ENCODE data around the gene CDKN2B.
A peak's percentile ranks its signal among the peaks of the same experiment; 100 is the strongest.

The CDKN2B gene

GRCh38 chr9:21983561-21983935, 25.6 kb downstream of the CDKN2B start:
- peaks cover 36% of the 10 kb centered on the region for H3K4me1 ChIP-seq (ENCODE audit: insufficient read depth, low read length, poor library complexity, severe bottlenecking)
- peak overlapping the region; percentile 5 for H3K4me2 ChIP-seq (ENCODE audit: low read depth, low read length, poor library complexity, severe bottlenecking)
- no peak overlapping the region for H2AFZ ChIP-seq (ENCODE audit: low read length)
- no peaks in the 10 kb centered on the region for H3K27me3 ChIP-seq (ENCODE audit: insufficient read depth, low read length, poor library complexity, severe bottlenecking)
- H3K9me3 ChIP-seq (ENCODE audit: insufficient read depth, low read depth, low read length): no peaks in the 10 kb centered on the region
- H3K79me2 ChIP-seq (ENCODE audit: insufficient read depth, low read length): peaks cover 56% of the 10 kb centered on the region
- TF ChIP-seq EZH2phosphoT487 (IDR thresholded peaks at IDR 0.05; ENCODE audit: borderline replicate concordance): no peak
- no peak for TF ChIP-seq CTCF (conservative IDR thresholded peaks at IDR 0.05; ENCODE audit: low read length)
- peaks cover 3% of the 10 kb centered on the region for H4K20me1 ChIP-seq (ENCODE audit: insufficient read depth, low read length, poor library complexity, severe bottlenecking)
- no peaks in the 10 kb centered on the region for H3K9me2 ChIP-seq (replicated peaks; ENCODE audit: low read depth, low read length)
- H3K4me3 ChIP-seq (ENCODE audit: low read length, poor library complexity, severe bottlenecking): no peak overlapping the region
- no peaks in the 10 kb centered on the region for H3K36me3 ChIP-seq (ENCODE audit: insufficient read depth, low read length)
- no peaks in the 10 kb centered on the region for H3F3A ChIP-seq (ENCODE audit: low read depth)
- peak overlapping the region; percentile 32 for H3K9ac ChIP-seq (ENCODE audit: low read depth, low read length, poor library complexity, severe bottlenecking)

- Histone ChIP-seq H3K27me3 (ENCODE audit: insufficient read depth, low read length, poor library complexity, severe bottlenecking) (no peaks in the 10 kb centered on the region), H2AFZ (ENCODE audit: low read length) (no peak overlapping the region), H3K9me3 (ENCODE audit: insufficient read depth, low read depth, low read length) (no peaks in the 10 kb centered on the region), H3K4me3 (ENCODE audit: low read length, poor library complexity, severe bottlenecking) (no peak overlapping the region), H3K36me3 (ENCODE audit: insufficient read depth, low read length) (no peaks in the 10 kb centered on the region), H3K79me2 (ENCODE audit: insufficient read depth, low read length) (peaks cover 51% of the 10 kb centered on the region), H3K4me2 (ENCODE audit: low read depth, low read length, poor library complexity, severe bottlenecking) (peak overlapping the region; percentile 5), H3K4me1 (ENCODE audit: insufficient read depth, low read length, poor library complexity, severe bottlenecking) (peaks cover 32% of the 10 kb centered on the region), H4K20me1 (ENCODE audit: insufficient read depth, low read length, poor library complexity, severe bottlenecking) (peaks cover 3% of the 10 kb centered on the region), H3K9me2 (replicated peaks; ENCODE audit: low read depth, low read length) (no peaks in the 10 kb centered on the region), H3K9ac (ENCODE audit: low read depth, low read length, poor library complexity, severe bottlenecking) (peak overlapping the region; percentile 32), H3F3A (ENCODE audit: low read depth) (no peaks in the 10 kb centered on the region)
- no peak for TF ChIP-seq CTCF (conservative IDR thresholded peaks at IDR 0.05; ENCODE audit: low read length)
- TF ChIP-seq EZH2phosphoT487 (IDR thresholded peaks at IDR 0.05; ENCODE audit: borderline replicate concordance): no peak
These were observed 26.1 kb downstream of the CDKN2B start for GRCh38 chr9:21982861-21983560.

GRCh38 chr9:21982391-21982790, 26.7 kb downstream of the CDKN2B start:
- Histone ChIP-seq H3K27me3 (ENCODE audit: insufficient read depth, low read length, poor library complexity, severe bottlenecking) (no peaks in the 10 kb centered on the region), H3K36me3 (ENCODE audit: insufficient read depth, low read length) (no peaks in the 10 kb centered on the region), H3K9ac (ENCODE audit: low read depth, low read length, poor library complexity, severe bottlenecking) (no peak overlapping the region), H3K4me2 (ENCODE audit: low read depth, low read length, poor library complexity, severe bottlenecking) (no peak overlapping the region), H2AFZ (ENCODE audit: low read length) (no peak overlapping the region), H4K20me1 (ENCODE audit: insufficient read depth, low read length, poor library complexity, severe bottlenecking) (no peaks in the 10 kb centered on the region), H3K79me2 (ENCODE audit: insufficient read depth, low read length) (peaks cover 45% of the 10 kb centered on the region), H3K9me2 (replicated peaks; ENCODE audit: low read depth, low read length) (no peaks in the 10 kb centered on the region), H3K4me1 (ENCODE audit: insufficient read depth, low read length, poor library complexity, severe bottlenecking) (peaks cover 25% of the 10 kb centered on the region), H3F3A (ENCODE audit: low read depth) (no peaks in the 10 kb centered on the region), H3K9me3 (ENCODE audit: insufficient read depth, low read depth, low read length) (no peaks in the 10 kb centered on the region), H3K4me3 (ENCODE audit: low read length, poor library complexity, severe bottlenecking) (no peak overlapping the region)
- TF ChIP-seq CTCF (conservative IDR thresholded peaks at IDR 0.05; ENCODE audit: low read length) (no peak), EZH2phosphoT487 (IDR thresholded peaks at IDR 0.05; ENCODE audit: borderline replicate concordance) (no peak)

Data from Loucy (cell line).